ENCODE results near the gene UBE2F.

DNA sequence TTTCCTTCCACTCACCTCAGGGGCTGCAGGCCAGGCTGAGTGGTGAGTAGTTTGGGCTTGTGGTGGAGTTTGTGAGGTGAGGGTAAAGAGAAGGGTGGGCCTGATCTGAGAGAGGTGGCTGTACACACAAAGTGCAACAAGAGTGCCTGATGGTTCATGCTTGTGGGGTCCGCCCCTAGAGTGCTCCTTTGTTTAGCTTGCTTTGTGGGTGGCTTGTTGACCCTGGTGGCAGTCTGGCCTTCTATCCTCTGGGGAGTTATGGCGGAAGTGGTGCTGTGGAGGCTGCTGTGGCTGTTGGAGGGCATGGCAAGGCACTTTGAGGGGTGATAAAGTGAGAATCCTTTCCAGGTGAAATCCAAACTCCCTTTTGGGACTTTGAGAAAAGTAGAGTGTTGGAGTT is 10.6 kb downstream of the UBE2F start:
- TF ChIP-seq, protein P1, sequence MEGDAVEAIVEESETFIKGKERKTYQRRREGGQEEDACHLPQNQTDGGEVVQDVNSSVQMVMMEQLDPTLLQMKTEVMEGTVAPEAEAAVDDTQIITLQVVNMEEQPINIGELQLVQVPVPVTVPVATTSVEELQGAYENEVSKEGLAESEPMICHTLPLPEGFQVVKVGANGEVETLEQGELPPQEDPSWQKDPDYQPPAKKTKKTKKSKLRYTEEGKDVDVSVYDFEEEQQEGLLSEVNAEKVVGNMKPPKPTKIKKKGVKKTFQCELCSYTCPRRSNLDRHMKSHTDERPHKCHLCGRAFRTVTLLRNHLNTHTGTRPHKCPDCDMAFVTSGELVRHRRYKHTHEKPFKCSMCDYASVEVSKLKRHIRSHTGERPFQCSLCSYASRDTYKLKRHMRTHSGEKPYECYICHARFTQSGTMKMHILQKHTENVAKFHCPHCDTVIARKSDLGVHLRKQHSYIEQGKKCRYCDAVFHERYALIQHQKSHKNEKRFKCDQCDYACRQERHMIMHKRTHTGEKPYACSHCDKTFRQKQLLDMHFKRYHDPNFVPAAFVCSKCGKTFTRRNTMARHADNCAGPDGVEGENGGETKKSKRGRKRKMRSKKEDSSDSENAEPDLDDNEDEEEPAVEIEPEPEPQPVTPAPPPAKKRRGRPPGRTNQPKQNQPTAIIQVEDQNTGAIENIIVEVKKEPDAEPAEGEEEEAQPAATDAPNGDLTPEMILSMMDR (IDR thresholded peaks at IDR 0.05): no peak
- TF ChIP-seq POLR2A (IDR thresholded peaks at IDR 0.05): no peak
- TF ChIP-seq POLR2AphosphoS5 (IDR thresholded peaks at IDR 0.05): no peak
